ENCODE data around the gene SLC2A4RG.

GRCh38 chr20:63791497-63792156 lies 52.1 kb downstream of the SLC2A4RG start:
- TF ChIP-seq CTCF (IDR thresholded peaks at IDR 0.05) = no peak
- TF ChIP-seq POLR2AphosphoS5 (IDR thresholded peaks at IDR 0.05) = no peak
